Right renal cortex interstitium (tissue), 3 donors: ENCODE measurements around the gene SETD7. TPM values are rescaled to one million over a fixed set of nuclear protein-coding genes. Genes with fewer than 3 reads are reported as not detected.

ENCODE experiments used
- DNase-seq, 3 donors: peaks; one replicate each; pipeline ENCODE4 v3.0.0-alpha.2; 2013; ENCODE audit warnings: low read depth in 3 of 3, low spot score in 2 of 3
- polyA plus RNA-seq, 3 donors: library from polyadenylated mRNA; unstranded; fragments of 120-200 nt; gene quantifications; one replicate each; pipeline ENCODE4 v1.2.1, GENCODE V29; 2013; ENCODE audit not compliant: insufficient read length in 3 of 3

SETD7 gene
- polyA plus RNA-seq, 3 donors, result 12.4 to 12.7 (median 12.4) TPM

DNA sequence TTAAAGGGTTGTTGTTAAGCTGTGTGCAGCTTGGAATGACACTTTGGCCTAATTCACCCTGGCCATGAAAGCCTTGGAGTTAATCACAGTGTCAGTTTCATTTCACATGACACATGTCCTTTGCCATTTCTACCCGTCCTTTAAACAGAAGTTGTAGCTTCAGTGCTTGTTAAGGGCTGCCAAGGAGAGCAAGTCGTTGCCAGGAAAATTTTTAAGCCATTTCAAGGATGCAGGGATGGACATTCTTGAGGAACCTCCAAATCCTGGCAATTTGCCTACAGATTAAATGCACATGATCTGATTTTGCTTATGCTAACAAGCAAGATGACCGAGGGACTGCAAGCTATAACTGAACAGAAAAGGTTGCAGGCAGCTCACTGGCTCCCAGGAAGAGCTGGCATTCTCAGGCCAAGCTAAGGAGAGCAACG lies 40.5 kb downstream of the SETD7 start:
- DNase-seq, result no peak

DNA sequence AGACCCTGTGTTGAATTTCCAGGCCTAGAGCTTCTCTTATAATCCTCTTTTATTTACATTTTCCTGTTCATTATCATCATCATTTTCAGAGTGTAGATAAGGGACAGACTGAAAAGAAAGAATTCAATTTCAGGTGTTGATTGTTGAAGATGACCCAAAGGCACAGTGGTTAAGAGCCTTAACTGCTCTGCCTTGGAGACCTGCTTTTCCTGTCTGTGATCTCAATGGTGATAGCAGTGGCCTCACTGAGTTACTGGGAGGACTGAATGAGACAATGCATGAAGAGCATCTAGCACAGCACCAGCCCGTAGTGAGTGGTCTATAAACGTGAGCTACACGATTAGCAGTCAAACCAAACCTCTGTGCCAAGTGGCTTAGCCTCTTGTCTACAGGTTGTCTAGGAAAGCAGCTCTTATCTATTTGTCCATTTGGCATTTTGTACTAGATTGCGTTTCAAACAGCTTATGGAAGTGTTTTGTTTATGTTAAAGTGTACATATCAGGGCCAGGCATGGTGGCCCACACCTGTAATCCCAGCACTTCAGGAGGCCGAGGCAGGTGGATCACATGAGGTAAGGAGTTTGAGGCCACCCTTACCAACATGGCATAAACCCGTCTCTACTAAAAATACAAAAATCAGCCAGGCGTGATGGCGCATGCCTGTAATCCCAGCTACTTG lies 41.5 kb downstream of the SETD7 start:
- DNase-seq, result no peak

DNA sequence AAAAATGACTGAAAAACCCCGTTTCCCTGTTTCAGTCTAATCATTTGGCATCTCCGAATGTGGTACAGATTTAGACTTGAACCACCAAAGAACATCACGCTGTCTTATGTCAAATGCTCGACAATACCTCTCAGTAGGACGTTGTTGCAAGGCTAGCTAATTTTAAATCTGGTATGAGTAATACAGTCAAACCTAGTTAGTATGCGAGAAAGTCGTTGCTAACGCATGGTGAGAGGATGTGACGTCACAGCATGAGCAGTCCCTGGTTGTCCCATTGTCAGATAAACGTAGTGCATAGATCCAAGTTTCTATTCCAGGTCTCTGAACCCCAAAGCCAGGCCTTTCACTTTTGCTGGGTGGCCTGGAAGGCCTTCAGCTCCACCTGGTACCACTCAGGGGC lies 44.7 kb downstream of the SETD7 start:
- no peak for DNase-seq

DNA sequence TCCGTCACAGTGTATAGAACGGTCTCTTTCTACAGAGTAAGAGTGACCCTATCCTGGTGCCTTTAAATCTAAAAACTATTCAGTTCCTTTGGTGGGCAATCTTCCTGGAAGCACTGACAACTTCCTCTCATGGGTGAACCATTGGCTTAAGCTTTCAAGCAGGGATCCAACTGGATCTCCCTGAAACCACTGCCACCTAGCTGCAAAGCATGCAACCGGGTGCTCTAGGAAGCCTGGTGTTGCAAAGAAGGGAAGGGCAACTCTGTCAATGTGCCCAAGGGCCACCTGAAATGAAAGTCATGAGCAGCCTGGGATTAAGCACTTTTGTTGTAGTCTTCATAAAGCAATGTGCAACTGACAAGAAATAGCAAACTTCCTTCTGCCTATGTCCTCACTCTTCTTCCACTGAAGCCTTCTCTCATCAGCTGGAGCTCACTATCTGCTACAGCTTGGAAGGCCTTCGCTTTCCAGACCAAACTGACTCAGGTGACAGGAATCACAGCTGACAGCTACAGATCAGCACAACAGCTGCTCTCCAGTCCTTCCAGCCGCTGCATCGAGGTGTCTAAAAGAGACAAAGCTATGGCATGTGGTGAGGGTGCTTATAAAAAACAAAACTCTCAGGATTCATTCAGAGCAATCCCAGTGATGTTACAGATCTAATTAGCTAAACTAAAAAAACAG lies 46.1 kb downstream of the SETD7 start:
- no peak for DNase-seq

DNA sequence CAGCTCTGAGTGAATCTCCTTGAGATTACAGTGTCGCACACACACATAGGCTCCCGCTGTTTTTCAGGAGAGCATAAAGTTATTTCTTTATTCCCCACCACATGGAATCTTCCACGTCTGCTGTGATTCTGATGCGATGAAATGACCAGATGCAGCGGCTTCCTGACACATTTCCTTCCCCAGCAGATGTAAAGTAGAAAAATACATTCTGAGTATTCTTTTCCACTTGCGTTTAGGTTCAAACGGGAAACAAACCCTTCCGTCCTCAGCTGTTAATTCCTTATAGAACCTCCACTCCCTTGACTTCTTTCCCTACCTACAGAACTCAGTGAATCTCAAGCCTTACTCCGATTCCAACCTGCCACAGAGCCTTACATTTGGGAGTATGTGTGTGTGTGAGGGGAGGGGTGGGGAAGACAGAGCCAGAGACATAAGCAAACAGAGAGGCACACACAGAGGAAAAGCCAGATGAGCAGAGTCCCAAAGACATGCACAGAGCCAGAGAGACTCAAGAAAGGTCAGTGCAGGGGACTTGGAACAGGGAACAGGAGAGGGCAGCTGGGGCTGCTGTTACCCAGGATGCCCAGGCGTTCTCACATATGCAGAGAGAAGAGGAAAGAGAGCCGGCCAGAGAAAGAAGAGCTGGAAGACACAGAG lies 47.3 kb downstream of the SETD7 start:
- no peak for DNase-seq

DNA sequence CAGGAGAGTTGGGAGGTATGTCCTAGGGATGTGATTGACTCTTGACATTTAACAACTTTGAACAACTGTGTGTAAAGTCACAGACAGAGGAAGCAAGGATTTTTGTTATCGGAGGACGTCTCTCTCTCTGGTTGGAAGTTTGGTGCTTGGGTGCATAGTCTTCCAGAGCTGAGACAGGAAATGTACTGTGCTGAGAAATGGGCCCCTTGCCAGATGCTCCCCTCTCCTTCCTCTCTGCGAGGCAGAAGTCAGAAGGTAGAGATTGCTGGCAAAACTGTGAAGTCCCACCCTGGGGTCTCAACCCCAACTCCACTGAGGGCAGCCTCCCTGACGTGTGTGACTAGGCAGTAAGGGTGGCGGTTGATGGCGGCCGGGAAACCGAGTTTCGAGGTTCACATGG lies 49.2 kb downstream of the SETD7 start:
- no peak for DNase-seq

DNA sequence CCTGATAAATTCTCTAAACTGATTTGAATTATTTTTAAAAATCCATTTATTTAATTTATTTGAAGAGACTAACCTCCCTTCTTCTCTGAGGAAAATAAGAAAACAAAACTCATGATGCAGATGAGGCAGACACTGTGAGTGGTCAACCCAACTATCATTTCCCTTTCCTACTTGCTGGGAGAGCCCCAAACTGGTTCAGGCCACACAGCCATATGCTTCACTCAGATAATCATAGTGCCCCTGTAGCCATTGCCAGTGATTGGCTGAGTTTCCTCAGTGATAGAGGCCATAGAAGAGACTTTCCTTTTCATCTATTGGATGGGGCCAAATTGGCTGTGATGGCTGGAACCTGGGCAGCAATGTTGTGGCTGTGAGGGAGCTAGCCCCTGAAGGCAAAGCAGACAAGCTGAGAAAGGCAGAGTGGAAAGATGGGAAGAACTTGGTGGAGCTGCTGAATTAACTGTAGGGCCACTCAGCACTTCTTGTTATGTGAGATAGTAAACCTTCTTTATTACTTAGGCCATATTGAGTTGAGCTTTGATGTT lies 52.3 kb downstream of the SETD7 start:
- DNase-seq, result no peak

DNA sequence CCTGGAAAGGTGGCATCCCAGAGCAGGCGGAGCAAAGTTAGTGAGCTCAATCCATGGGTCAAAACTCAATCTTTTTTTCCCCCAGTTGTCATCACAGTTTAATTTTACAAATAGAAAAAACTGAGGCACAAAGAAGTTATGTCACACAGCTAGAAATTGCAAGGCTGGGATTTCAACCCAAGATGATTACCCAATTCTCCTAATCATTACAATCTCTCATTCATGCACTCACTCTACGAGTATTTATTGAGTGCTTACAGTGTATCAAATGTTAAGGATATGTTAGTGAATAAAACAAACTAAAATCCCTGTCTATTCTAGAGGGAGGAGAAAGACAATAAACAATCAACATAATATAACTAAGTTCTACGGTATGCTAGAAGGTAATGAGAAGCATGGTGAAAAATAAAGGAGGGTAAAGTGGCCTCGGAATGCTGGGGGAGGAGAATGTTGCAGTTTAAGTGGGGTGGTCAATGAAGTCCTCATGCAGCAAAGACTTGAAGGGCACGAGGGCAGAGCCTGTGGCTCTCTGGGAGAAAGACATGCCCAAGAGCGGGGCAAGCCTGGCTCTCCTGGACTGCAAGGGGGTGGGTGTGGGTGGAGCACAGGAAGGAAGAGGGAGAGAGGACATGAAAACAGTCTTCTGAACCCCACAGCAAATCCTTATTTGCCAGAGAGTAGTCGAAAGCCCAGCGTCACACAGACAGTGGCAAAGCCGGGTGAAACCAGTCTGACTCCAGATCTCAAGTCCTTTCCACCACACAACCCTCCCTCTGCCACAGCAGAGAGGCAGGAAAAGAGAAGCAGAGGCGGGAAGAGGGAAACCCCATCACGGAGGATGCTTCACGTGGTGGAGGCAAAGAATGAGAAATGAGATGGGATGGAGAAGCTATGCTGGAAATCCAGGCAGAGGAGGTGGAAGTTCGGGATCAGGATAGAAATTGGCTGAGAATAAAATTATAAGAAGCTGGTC lies 53.8 kb downstream of the SETD7 start:
- DNase-seq, result no peak

DNA sequence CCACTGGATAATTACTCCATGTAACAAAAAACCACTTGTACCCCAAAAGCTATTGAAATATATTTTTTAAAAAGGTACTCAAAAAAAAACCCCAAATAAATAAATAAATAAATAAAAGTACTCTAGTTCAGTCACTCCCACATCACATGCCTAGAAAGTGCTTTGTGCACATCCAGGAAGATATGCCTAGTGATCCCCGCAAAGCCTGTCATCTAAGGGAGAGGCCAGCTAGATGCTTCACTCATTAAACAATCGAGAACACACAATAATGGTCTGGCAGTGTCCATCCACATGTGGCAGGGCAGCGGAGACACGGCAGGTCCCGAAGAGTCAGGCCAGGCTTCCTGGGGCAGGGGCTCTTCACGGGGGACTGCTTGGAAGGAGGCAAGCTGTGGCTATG lies 54.5 kb downstream of the SETD7 start:
- no peak for DNase-seq

DNA sequence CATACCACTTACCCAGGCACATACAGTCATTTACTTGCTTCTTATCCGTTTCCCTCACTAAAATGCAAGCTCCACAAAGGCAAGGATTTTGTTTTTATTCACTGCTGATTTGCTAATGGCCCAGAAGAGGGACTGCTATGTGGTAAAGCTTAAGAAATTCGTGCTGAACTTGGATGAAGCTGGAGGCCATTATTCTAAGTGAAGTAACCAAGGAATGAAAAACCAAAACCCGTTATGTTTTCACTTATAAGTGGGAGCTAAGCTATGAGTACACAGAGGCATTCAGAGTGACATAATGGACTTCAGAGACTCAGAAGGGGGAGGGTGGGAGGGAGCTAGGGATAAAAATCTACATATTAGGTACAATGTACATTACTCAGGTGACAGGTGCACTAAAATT lies 54.9 kb downstream of the SETD7 start:
- DNase-seq, result no peak

DNA sequence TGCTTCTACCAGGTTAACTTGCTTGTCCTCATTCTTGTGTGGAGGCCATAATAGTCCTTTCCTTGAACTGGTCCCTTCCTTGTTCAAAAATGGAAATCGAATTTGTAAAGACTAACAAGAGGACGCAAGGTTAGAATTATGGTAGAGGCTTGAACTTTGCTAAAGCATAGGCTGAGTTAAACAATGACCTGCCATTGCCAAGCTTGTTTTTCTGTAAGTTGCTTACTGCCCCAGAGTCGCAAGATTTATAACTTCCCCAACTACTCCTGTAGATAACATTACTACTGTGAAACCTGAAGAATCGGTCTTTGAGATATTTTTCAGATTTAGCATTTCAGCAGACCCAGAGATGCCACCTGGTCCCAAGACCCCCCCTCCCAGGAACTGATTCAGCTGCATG lies 56.8 kb downstream of the SETD7 start:
- no peak for DNase-seq

DNA sequence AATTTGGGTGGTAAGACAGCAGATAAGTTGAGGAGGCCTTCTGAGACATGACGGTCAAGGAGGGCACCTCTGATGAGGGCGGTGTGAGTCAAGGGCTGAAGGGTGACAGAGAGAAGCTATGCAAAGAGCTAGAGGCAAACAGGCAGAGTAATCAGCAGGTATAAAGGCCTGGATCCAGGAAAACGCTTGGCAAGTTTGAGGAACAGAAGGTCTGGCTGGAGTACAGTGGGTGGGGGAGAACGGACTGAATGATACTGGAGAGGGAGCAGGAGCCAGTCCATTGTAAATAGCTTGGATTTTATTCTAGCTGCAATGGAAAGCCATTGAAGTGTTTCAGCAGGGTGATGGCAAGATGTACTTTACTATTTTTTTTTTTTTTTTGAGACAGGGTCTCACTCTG lies 62.8 kb downstream of the SETD7 start:
- no peak for DNase-seq

DNA sequence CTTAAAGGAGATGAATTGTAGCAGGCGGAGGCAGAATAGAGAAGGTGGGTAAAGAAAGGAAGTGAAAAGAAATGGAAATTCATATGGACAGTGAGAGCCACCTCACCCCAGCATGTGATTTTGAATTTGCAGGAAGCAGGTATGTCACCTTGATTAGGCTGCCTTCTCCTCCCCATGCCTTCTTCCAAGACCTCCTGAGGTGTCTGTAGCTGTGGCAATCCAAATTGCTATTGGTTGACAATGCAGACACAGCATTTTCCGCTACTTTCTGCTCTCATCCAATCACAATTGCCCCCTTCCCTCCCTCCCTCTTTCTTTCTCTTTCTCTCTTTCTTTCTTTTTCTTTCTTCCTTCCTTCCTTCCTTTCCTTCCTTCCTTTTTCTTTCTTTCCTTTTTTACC lies 63.6 kb downstream of the SETD7 start:
- no peak for DNase-seq

DNA sequence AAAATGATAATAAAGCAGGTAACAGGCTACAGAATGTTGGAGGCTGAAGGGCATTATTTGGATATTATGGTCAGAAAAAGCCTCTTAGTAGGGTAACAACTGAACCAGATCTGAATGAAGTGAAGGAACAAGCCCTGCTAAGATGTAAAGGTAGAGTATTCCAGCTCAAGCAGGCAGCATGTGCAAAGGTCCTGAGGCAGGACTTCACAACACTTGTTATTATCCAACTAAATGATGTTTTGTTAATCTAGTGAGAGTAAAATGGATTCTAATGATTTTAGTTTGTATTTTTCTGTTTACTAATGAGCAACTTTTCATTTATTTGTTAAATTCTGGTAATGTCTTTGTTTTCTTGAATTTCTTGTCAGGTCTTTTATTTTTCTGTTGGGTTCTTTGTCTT lies 66.4 kb downstream of the SETD7 start:
- no peak for DNase-seq

DNA sequence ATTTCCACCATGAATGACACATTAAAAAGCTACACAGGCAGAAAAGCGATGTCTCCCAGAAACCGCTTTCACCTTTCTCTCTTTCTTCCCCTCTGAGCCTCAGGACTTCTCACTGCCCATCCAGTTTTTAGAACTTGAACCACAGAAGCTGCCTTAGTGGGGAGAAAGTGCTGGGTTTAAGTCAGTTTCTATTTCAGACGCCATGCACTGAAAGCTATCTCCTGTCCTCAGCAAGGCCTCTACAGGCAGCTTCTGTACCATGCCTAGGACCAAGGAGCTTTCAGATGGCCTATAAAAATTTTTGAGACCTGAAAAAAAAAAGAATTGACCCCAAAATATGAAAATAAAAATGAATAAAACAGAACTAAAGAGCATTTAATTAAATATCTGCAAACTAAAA lies 67.6 kb downstream of the SETD7 start:
- no peak for DNase-seq

DNA sequence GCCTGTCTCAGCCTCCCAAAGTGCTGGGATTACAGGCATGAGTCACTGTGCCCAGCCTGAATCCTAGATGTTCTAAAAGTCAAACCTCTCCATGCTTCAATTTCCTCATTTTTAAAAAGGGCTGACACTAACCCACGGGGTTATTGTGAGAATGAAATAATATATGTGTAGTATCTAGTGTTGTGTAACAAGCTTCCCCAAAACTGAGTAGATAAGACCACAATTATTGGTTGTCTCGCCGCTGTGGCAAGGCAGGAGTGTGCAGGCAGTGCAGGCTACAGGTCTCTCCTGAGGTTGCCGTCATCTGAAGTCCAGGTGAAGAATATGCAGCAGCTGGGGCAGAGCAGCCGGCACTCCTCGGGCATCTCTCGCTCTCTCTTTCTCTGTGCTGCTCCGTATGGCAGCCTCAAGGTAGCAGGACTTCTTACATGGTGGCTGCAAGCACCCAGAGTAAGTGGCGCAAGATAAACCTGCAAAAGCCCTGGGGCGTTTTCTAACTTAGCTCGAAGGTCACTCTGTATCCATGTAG lies 71.2 kb downstream of the SETD7 start:
- DNase-seq, result no peak

DNA sequence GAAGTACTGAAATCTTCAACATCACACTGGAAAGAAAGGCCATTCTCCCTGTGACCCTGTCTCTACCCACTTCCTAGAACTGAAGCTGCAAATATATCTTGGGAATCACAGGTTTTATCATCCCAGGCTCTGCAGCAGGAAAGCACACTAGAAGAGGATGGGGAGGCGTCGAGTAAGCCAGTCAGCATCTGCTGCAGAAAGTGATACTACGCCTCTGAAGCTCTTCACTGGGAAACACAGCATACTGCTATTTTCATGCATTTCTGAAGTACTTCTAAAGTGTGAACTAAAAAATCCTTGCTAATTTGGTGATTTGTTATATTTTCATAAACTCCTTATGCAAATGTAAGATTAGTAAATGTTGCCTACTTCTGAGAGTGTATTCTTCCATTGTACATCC lies 73.0 kb downstream of the SETD7 start:
- no peak for DNase-seq

DNA sequence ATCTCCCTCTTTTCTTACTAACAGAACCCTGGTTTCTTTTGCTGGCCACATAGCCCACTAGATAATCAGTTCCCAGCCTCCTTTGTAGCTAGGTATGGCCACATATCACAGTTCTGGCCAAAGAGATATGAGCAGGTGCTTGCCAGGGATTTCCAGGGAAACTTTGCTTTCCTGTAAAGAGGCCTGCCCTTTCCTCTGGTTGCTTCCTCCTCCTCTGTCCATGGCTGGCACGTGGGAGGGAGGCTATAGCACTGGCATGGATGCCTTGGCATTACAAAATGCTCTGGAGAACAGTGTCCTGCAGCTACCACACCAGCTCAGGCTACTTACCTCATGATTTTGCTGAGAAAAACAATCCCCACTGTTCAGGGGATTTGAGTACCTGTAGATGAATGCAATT lies 74.6 kb downstream of the SETD7 start:
- no peak for DNase-seq

DNA sequence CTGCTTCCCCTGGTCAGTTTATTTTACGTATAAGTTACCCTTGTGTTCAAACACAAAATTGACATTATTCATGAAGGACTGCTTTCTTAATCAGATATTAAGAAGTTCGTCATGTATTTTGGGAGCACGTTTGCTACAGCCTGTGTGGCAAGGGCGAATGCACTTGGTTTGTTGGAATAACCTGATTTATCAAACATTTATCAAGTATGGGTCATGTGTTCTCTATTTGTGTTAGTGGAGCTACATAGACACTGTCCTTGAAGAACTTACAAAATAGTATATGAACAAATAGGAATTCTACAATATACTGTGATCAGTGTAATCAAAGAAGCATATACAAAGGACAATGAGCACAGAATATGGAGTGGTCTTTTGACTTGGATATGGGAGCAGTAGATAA lies 79.7 kb downstream of the SETD7 start:
- no peak for DNase-seq

DNA sequence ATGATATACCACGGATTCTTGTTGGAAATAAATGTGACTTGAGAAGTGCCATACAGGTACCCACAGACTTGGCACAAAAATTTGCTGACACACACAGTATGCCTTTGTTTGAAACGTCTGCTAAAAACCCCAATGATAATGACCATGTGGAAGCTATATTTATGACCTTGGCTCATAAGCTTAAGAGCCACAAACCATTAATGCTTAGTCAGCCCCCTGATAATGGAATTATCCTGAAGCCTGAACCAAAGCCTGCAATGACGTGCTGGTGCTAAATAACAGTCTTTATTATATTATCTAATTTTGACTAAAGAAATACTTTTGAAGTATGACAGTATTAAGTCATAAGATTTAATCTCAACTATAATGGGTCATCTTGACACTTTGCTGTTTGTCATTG lies 83.2 kb downstream of the SETD7 start:
- DNase-seq, result no peak
